Measurements from ENCODE around the gene PEX11A. TPM values are rescaled to one million over a fixed set of nuclear protein-coding genes. Genes with fewer than 3 reads are reported as not detected.

Gene PEX11A
- total RNA-seq, 4 donors from 2014 or later = 10.0 to 46.4 (median 21.8) TPM

DNA sequence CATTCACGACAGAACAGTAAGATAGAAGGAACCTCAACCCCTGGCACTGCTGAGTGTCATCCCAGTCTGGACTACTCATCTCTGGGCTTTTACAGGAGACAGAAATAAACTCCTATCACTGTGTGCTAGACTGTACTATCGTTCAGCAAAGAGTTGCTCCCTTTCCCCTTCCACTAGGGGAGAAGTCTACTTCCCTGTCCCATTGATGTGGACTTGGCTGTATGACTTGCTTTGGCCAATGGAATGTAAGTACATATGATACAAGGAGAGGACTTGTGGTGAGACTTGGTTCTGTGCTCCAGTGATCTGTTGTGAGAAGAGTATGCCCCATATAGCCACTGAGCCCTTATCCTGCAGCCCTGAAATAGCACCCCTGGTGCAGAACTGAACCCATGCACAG lies 30.0 kb downstream of the PEX11A start:
- Histone ChIP-seq H3K27me3 (no peaks in the 10 kb centered on the region), H3K4me3 (no peak overlapping the region), H3K36me3 (no peaks in the 10 kb centered on the region), H3K27ac (no peak overlapping the region), H3K9me3 (no peaks in the 10 kb centered on the region), H3K4me1 (peaks cover 14 to 16% of the 10 kb centered on the region in 2 donors)
- intact Hi-C loops (cut with DNase I; ENCODE audit: low total_unique reads) (no loop called here), in situ Hi-C loops (cut with MboI; ENCODE audit: low sequenced_read_pairs in 4 of 4) (no loop called here)
- TF ChIP-seq CTCF (IDR thresholded peaks at IDR 0.05 in 4 of 5, conservative IDR thresholded peaks at IDR 0.05 in 1 of 5) = no peak
- TF ChIP-seq POLR2A (IDR thresholded peaks at IDR 0.05) = no peak
- DNase-seq (no peak), ATAC-seq (no peak)

GRCh38 chr15:89659295-89659694 lies 31.3 kb downstream of the PEX11A start:
- no peak for ATAC-seq
- no peak for DNase-seq
- in situ Hi-C loops (cut with MboI; ENCODE audit: low sequenced_read_pairs in 4 of 4) = no loop called here
- intact Hi-C loops (cut with DNase I; ENCODE audit: low total_unique reads) = no loop called here
- peaks cover 12 to 17% of the 10 kb centered on the region in 2 donors for H3K4me1 ChIP-seq
- no peak for TF ChIP-seq CTCF (IDR thresholded peaks at IDR 0.05 in 4 of 5, conservative IDR thresholded peaks at IDR 0.05 in 1 of 5)
- no peak for TF ChIP-seq POLR2A (IDR thresholded peaks at IDR 0.05)
- no peak overlapping the region for H3K4me3 ChIP-seq
- H3K27me3 ChIP-seq = peaks cover 3 to 10% (median 6%) of the 10 kb centered on the region in 3 donors
- no peaks in the 10 kb centered on the region for H3K9me3 ChIP-seq
- H3K27ac ChIP-seq = no peak overlapping the region
- H3K36me3 ChIP-seq = no peaks in the 10 kb centered on the region

DNA sequence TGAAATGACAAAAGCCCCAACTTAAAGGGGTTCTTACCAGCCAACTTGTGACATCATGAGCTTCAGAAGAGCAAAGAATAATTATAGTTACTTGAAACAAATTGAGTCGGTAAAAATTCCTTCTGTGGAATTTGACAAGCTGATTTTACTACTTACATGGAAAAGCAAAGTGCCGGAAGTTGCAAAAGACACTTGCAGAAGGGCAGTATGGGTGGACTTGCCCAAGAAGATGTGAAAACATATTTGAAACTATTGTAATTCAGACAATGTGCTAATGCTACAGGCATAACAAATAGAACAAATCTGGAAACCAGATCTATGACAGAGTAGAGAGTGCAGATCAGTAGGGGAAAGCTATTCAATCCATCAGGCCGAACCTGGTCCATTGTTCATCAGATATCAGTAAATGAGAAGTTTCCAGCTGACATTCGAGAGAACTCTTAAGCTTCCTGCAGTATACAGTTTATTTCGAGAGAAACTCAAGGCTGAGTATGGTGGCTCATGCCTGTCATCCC lies 32.8 kb downstream of the PEX11A start:
- no peak for ATAC-seq
- TF ChIP-seq CTCF (IDR thresholded peaks at IDR 0.05 in 4 of 5, conservative IDR thresholded peaks at IDR 0.05 in 1 of 5) (no peak), POLR2A (IDR thresholded peaks at IDR 0.05) (no peak)
- Histone ChIP-seq H3K36me3 (no peaks in the 10 kb centered on the region), H3K27me3 (peaks cover 3 to 15% (median 8%) of the 10 kb centered on the region in 3 donors), H3K4me1 (peaks cover 9 to 11% of the 10 kb centered on the region in 2 donors), H3K27ac (no peak overlapping the region), H3K4me3 (no peak overlapping the region), H3K9me3 (no peaks in the 10 kb centered on the region)
- in situ Hi-C loops (cut with MboI; ENCODE audit: low sequenced_read_pairs in 4 of 4) (no loop called here), intact Hi-C loops (cut with DNase I; ENCODE audit: low total_unique reads) (no loop called here)
- no peak for DNase-seq

DNA sequence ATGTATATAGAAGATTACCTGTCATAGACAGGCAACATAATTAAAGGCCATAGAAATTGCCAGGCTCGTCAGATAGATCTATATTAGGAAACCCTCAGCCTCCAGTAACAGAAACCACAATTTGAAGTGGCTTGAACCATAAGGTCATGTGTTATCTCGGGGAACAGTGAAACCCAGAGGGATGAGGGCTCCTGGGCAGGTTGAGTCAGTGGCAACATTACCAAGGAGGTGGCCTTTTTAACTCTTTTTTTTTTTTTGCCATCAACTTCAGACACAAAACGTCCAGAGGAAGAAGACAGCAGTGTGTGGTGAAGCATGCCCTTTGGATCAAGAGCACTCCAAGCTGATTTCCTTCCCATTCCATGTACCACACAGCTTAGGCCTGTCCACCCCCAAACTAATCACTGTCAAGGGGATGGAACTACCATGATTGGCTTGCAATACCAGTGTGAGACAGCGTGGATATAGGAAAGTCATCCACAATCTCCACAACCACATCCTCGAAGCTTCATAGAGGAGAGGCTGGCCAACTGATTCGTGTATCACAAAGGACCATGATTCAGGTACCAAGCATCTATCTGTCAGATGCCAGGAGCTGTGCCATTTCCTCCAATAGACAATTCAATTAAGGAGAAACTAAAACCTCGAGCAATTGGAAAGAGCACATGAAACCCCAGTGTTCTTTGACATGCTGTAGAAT lies 34.3 kb downstream of the PEX11A start:
- intact Hi-C loops (cut with DNase I; ENCODE audit: low total_unique reads) = no loop called here
- TF ChIP-seq POLR2A (IDR thresholded peaks at IDR 0.05) = no peak
- TF ChIP-seq CTCF (IDR thresholded peaks at IDR 0.05 in 4 of 5, conservative IDR thresholded peaks at IDR 0.05 in 1 of 5) = no peak

More for the DNA sequence above, 34.3 kb downstream of the PEX11A start:
- no peaks in the 10 kb centered on the region for H3K36me3 ChIP-seq
- no peak overlapping the region for H3K27ac ChIP-seq
- peaks cover 4 to 10% of the 10 kb centered on the region in 2 donors for H3K4me1 ChIP-seq
- in situ Hi-C loops (cut with MboI; ENCODE audit: low sequenced_read_pairs in 4 of 4) = no loop called here
- H3K4me3 ChIP-seq = no peak overlapping the region
- no peaks in the 10 kb centered on the region for H3K9me3 ChIP-seq
- ATAC-seq (no peak), DNase-seq (no peak)
- peaks cover 3 to 15% (median 8%) of the 10 kb centered on the region in 3 donors for H3K27me3 ChIP-seq

Data from gastrocnemius medialis (tissue), 4 donors.